ACC112 (cell line): ENCODE results near the gene BASP1.

Experiments
- H2AFZ ChIP-seq: fragments of 200-600 bp; sonication (generic); one replicate; pipeline ENCODE4 v1.6.0; 2017; ENCODE audit warnings: antibody characterized with exemption, low read length; ENCODE audit not compliant: unreplicated experiment
- H3K27ac ChIP-seq: fragments of 200-600 bp; sonication (generic); 2 replicates; pipeline ENCODE4 v1.5.1; 2014; ENCODE audit warnings: low read depth, mild to moderate bottlenecking, antibody characterized with exemption, low read length, moderate library complexity
- H3K27me3 ChIP-seq: fragments of 200-600 bp; sonication (generic); 2 replicates; pipeline ENCODE4 v1.6.1; 2014; ENCODE audit warnings: mild to moderate bottlenecking, antibody characterized with exemption, low read length, moderate library complexity, mixed read lengths; ENCODE audit not compliant: insufficient read depth
- H3K36me3 ChIP-seq: fragments of 200-600 bp; sonication (generic); 2 replicates; pipeline ENCODE4 v1.6.1; 2016; ENCODE audit warnings: mild to moderate bottlenecking, antibody characterized with exemption, low read length, moderate library complexity, mixed read lengths; ENCODE audit not compliant: insufficient read depth
- H3K4me1 ChIP-seq: fragments of 200-600 bp; sonication (generic); one replicate; pipeline ENCODE4 v1.6.1; 2016; ENCODE audit warnings: low read length, mixed read lengths; ENCODE audit not compliant: insufficient read depth, unreplicated experiment, control insufficient read depth
- H3K4me3 ChIP-seq: fragments of 200-600 bp; sonication (generic); 2 replicates; pipeline ENCODE4 v1.5.1; 2014; ENCODE audit warnings: mild to moderate bottlenecking, low read depth, low read length
- H3K79me2 ChIP-seq: fragments of 200-600 bp; sonication (generic); one replicate; pipeline ENCODE4 v1.6.0; 2016; ENCODE audit warnings: low read length; ENCODE audit not compliant: control insufficient read depth, unreplicated experiment, insufficient read depth

The BASP1 gene

GRCh38 chr5:17183831-17184230, 33.6 kb upstream of the BASP1 start:
- H3K36me3 ChIP-seq = no peaks in the 10 kb centered on the region
- H3K4me1 ChIP-seq = peaks cover 53% of the 10 kb centered on the region
- H3K4me3 ChIP-seq = no peak overlapping the region
- H2AFZ ChIP-seq = no peak overlapping the region
- no peaks in the 10 kb centered on the region for H3K27me3 ChIP-seq
- H3K27ac ChIP-seq = no peak overlapping the region
- no peaks in the 10 kb centered on the region for H3K79me2 ChIP-seq

- H3K4me1 ChIP-seq = peaks cover 53% of the 10 kb centered on the region
- H3K4me3 ChIP-seq = no peak overlapping the region
- H3K36me3 ChIP-seq = no peaks in the 10 kb centered on the region
- peak overlapping the region; percentile 77; the same call in 1 of the 2 replicates for H3K27ac ChIP-seq
- H3K27me3 ChIP-seq = no peaks in the 10 kb centered on the region
- no peaks in the 10 kb centered on the region for H3K79me2 ChIP-seq
- peak overlapping the region; percentile 16 for H2AFZ ChIP-seq
These were observed 32.8 kb upstream of the BASP1 start for GRCh38 chr5:17184588-17184987.

- H2AFZ ChIP-seq = no peak overlapping the region
- H3K27ac ChIP-seq = peak overlapping the region; percentile 77
- H3K27me3 ChIP-seq = no peaks in the 10 kb centered on the region
- no peaks in the 10 kb centered on the region for H3K79me2 ChIP-seq
- no peaks in the 10 kb centered on the region for H3K36me3 ChIP-seq
- H3K4me1 ChIP-seq = peaks cover 60% of the 10 kb centered on the region
- no peak overlapping the region for H3K4me3 ChIP-seq
These were observed 32.1 kb upstream of the BASP1 start for GRCh38 chr5:17185349-17185748.

GRCh38 chr5:17185773-17186172, 31.7 kb upstream of the BASP1 start:
- peak overlapping the region; percentile 77 for H3K27ac ChIP-seq
- no peaks in the 10 kb centered on the region for H3K27me3 ChIP-seq
- H3K79me2 ChIP-seq = no peaks in the 10 kb centered on the region
- H3K36me3 ChIP-seq = no peaks in the 10 kb centered on the region
- no peak overlapping the region for H2AFZ ChIP-seq
- H3K4me1 ChIP-seq = peaks cover 59% of the 10 kb centered on the region
- H3K4me3 ChIP-seq = no peak overlapping the region

- Histone ChIP-seq H3K27ac (peak overlapping the region; percentile 77), H3K36me3 (no peaks in the 10 kb centered on the region), H3K27me3 (no peaks in the 10 kb centered on the region), H3K4me3 (no peak overlapping the region), H2AFZ (no peak overlapping the region), H3K4me1 (peaks cover 58% of the 10 kb centered on the region), H3K79me2 (no peaks in the 10 kb centered on the region)
These were observed 31.2 kb upstream of the BASP1 start for GRCh38 chr5:17186256-17186655.

- Histone ChIP-seq H3K27me3 (no peaks in the 10 kb centered on the region), H3K4me3 (no peak overlapping the region), H3K4me1 (peaks cover 48% of the 10 kb centered on the region), H3K36me3 (no peaks in the 10 kb centered on the region), H3K79me2 (no peaks in the 10 kb centered on the region), H2AFZ (no peak overlapping the region), H3K27ac (peak overlapping the region; percentile 77)
These were observed 30.2 kb upstream of the BASP1 start for GRCh38 chr5:17187011-17187785.

GRCh38 chr5:17187786-17188170, 29.7 kb upstream of the BASP1 start:
- H3K4me1 ChIP-seq = peaks cover 46% of the 10 kb centered on the region
- no peaks in the 10 kb centered on the region for H3K36me3 ChIP-seq
- H3K79me2 ChIP-seq = no peaks in the 10 kb centered on the region
- no peak overlapping the region for H3K4me3 ChIP-seq
- H2AFZ ChIP-seq = no peak overlapping the region
- H3K27ac ChIP-seq = peak overlapping the region; percentile 77
- H3K27me3 ChIP-seq = no peaks in the 10 kb centered on the region

- Histone ChIP-seq H3K4me1 (peaks cover 45% of the 10 kb centered on the region), H3K79me2 (no peaks in the 10 kb centered on the region), H3K27me3 (no peaks in the 10 kb centered on the region), H3K4me3 (0 out of 2 replicates have a peak overlapping the region, but pooled peaks have one; percentile 20), H2AFZ (peak overlapping the region; percentile 54), H3K27ac (peak overlapping the region; percentile 27; the same call in 1 of the 2 replicates), H3K36me3 (no peaks in the 10 kb centered on the region)
These were observed 27.9 kb upstream of the BASP1 start for GRCh38 chr5:17189381-17190036.

- H3K27me3 ChIP-seq = no peaks in the 10 kb centered on the region
- H3K4me3 ChIP-seq = peak overlapping the region; percentile 20
- H3K36me3 ChIP-seq = no peaks in the 10 kb centered on the region
- H3K79me2 ChIP-seq = no peaks in the 10 kb centered on the region
- peak overlapping the region; percentile 54 for H2AFZ ChIP-seq
- H3K4me1 ChIP-seq = peaks cover 39% of the 10 kb centered on the region
- H3K27ac ChIP-seq = peak overlapping the region; percentile 27; the same call in 1 of the 2 replicates
These were observed 27.1 kb upstream of the BASP1 start for GRCh38 chr5:17190242-17190778.

- Histone ChIP-seq H3K4me1 (peaks cover 33% of the 10 kb centered on the region), H3K79me2 (no peaks in the 10 kb centered on the region), H3K36me3 (no peaks in the 10 kb centered on the region), H2AFZ (no peak overlapping the region), H3K4me3 (no peak overlapping the region), H3K27ac (peak overlapping the region; percentile 27; the same call in 1 of the 2 replicates), H3K27me3 (no peaks in the 10 kb centered on the region)
These were observed 26.5 kb upstream of the BASP1 start for GRCh38 chr5:17190799-17191391.
